Spinal cord (tissue), 10 donors: ENCODE measurements around the gene MCM5. TPM values are rescaled to one million over a fixed set of nuclear protein-coding genes. Genes with fewer than 3 reads are reported as not detected.

Experiments
- DNase-seq, 6 donors: peaks; one replicate each; pipeline versions ENCODE4 v3.0.0 to v3.0.0-alpha.2; 2013 to 2015; ENCODE audit warnings: low spot score in 6 of 6, low read depth in 4 of 6
- H3K27ac ChIP-seq: one replicate; pipeline ENCODE4 v1.5.1; 2013; ENCODE audit warnings: low read depth, low read length, control low read depth
- H3K27me3 ChIP-seq: one replicate; pipeline ENCODE4 v1.6.1; 2013; ENCODE audit warnings: low read length; ENCODE audit not compliant: control insufficient read depth, insufficient read depth
- H3K36me3 ChIP-seq: one replicate; pipeline ENCODE4 v1.6.1; 2013; ENCODE audit warnings: low read length; ENCODE audit not compliant: control insufficient read depth, insufficient read depth
- H3K4me1 ChIP-seq: one replicate; pipeline ENCODE4 v1.6.1; 2013; ENCODE audit warnings: low read length; ENCODE audit not compliant: control insufficient read depth, insufficient read depth
- H3K4me3 ChIP-seq: one replicate; pipeline ENCODE4 v1.5.1; 2013; ENCODE audit warnings: low read depth, low read length, control low read depth
- H3K9me3 ChIP-seq: one replicate; pipeline ENCODE4 v1.6.1; 2013; ENCODE audit warnings: low read length; ENCODE audit not compliant: control insufficient read depth, insufficient read depth
- WGBS: methylation state at CpG from one replicate; pipeline ENCODE4 v1.1.5; 2013; ENCODE audit warnings: missing lambda C conversion rate; ENCODE audit not compliant: insufficient coverage; 5-methylcytosine and 5-hydroxymethylcytosine counted together
- polyA plus RNA-seq, 2 donors: library from polyadenylated mRNA; unstranded; fragments of 120-200 nt; gene quantifications; one replicate each; pipeline ENCODE4 v1.2.1, GENCODE V29; 2013; ENCODE audit not compliant: insufficient read length in 2 of 2
- total RNA-seq, 2 donors: library from RNA; depleted of rRNA in 1 of 2; stranded (reverse); fragments of 120-200 nt in 1 of 2; fragments of >200 nt in 1 of 2; gene quantifications; one replicate each; pipeline versions ENCODE4 v1.2.3 to v1.2.4, GENCODE V29; 2013 to 2014
- donor health status: healthy.

Gene MCM5
- total and polyA plus RNA-seq, 4 donors = 25.4 to 37.2 (median 32.5) TPM

DNA sequence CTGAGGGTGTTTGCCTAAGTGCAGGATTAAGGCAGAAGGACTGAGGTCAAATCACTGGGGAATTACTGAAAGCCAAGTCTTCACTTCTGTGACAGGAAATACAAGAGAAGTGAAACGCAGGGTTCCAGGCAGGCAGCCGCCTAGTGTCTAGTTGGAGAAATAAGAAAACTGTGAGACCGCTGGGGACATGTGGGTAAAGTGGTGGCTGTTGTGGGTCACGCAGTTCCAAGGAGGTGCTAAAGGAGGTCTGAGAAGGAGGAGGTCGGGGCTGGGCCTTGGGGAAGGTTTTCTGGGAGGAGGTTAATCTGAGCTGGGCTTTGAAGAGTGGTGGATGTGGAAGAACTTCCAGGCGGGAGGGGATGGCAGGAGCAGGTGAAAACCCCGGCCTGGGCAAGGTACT is 11.2 kb downstream of the MCM5 start:
- Histone ChIP-seq H3K27ac (no peak overlapping the region), H3K36me3 (peaks cover 91% of the 10 kb centered on the region), H3K9me3 (no peaks in the 10 kb centered on the region), H3K27me3 (no peaks in the 10 kb centered on the region), H3K4me1 (no peaks in the 10 kb centered on the region), H3K4me3 (no peak overlapping the region)
- DNase-seq = no peak
- 96% methylated on average over 7 of the region's 7 CpGs for WGBS

DNA sequence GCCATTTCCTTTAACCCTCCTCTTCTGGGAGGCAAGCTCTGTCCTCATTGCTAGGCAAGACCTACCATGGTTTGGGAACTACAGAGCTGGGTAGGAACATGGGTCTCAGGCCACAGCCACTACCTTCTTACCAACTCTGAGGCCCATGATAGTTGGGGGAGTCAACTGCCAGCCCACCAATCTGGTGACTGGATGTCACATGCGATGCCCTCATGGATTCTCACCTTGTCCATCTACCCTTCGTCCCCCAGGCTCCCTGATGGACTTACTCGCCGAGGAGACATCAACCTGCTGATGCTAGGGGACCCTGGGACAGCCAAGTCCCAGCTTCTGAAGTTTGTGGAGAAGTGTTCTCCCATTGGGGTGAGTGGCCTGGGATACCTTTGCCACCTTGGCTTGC is 13.7 kb downstream of the MCM5 start:
- peaks cover 85% of the 10 kb centered on the region for H3K36me3 ChIP-seq
- no peak for DNase-seq
- no peaks in the 10 kb centered on the region for H3K4me1 ChIP-seq
- H3K9me3 ChIP-seq = no peaks in the 10 kb centered on the region
- no peaks in the 10 kb centered on the region for H3K27me3 ChIP-seq
- H3K27ac ChIP-seq = no peak overlapping the region
- no peak overlapping the region for H3K4me3 ChIP-seq
- 100% methylated on average over 2 of the region's 4 CpGs for WGBS

DNA sequence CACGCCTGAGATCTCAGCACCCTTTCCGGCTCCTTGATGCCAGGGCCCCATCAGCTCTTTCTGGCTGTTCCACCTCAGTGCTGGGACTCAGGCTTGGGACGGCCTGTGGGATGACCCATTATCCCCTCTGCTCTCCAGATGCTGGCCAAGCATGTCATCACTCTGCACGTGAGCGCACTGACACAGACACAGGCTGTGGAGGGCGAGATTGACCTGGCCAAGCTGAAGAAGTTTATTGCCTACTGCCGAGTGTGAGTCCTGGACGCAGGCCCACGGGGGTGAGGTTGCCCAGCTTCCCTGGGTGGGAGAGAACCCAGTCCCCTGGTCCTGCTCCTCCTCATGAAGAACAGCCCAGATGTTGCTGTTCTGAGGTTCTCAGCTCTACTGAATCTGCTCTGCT is 17.7 kb downstream of the MCM5 start:
- H3K9me3 ChIP-seq = no peaks in the 10 kb centered on the region
- no peaks in the 10 kb centered on the region for H3K4me1 ChIP-seq
- DNase-seq = no peak
- no peaks in the 10 kb centered on the region for H3K27me3 ChIP-seq
- H3K27ac ChIP-seq = no peak overlapping the region
- no peak overlapping the region for H3K4me3 ChIP-seq
- H3K36me3 ChIP-seq = peaks cover 80% of the 10 kb centered on the region
- 92% methylated on average over 9 of the region's 9 CpGs for WGBS

DNA sequence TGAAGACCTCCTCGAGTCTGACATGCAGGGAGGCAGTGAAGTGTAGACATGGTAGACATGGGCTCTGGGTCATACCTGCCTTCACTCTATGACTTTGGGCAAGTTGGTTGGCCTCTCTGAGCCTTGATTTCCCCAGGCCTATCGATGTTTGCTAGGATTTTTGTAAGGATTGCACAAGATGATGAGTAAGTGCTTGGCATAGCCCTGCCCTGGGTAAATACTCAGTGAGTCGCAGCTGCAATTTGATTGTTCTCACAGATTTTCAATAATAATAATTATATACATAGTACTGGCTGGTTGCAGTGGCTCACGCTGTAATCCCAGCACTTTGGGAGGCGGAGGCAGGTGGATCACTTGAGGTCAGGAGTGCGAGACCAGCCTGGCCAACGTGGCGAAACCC is 18.1 kb downstream of the MCM5 start:
- no peak for DNase-seq
- Histone ChIP-seq H3K36me3 (peaks cover 80% of the 10 kb centered on the region), H3K4me3 (no peak overlapping the region), H3K9me3 (no peaks in the 10 kb centered on the region), H3K27me3 (no peaks in the 10 kb centered on the region), H3K4me1 (no peaks in the 10 kb centered on the region), H3K27ac (no peak overlapping the region)
- WGBS = 93% methylated on average over 3 of the region's 8 CpGs

DNA sequence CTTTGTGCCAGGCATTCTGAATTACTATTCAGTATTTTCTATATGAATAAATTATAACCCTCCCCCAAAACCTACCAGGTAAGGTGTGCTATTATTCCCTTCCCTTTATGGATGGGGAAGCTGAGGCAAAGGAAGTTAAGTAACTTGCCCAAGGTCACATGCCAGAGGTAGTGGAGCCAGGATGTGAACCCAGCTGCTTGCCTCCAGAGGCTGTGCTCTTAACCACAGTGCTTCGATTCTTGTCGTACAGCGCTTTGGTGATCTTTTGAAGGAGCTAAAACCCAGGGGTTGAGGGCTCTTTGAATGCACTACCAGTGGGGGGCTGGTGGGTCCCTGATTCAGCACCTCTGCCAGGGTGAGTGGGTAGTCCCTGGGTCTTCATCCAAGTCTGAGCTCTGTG is 18.8 kb downstream of the MCM5 start:
- Histone ChIP-seq H3K36me3 (peaks cover 79% of the 10 kb centered on the region), H3K9me3 (no peaks in the 10 kb centered on the region)
- WGBS = 100% methylated on average over 3 of the region's 3 CpGs

DNA sequence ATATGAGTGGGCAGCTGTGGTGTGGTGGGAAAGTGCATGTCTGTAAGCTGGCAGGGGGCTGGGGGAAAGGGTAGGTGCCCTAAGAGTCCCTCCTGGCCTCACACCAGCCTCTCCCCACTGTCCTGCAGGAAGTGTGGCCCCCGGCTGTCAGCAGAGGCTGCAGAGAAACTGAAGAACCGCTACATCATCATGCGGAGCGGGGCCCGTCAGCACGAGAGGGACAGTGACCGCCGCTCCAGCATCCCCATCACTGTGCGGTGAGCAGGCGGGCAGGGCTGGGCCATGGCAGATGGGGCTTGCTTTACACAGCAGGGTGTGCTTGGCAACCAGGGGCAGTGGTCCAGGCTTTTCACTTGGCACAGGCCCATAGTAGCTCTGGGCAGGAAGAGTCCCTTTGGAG is 19.8 kb downstream of the MCM5 start:
- WGBS = 86% methylated on average over 10 of the region's 10 CpGs
- no peaks in the 10 kb centered on the region for H3K9me3 ChIP-seq
- H3K36me3 ChIP-seq = peaks cover 78% of the 10 kb centered on the region
- H3K27me3 ChIP-seq = no peaks in the 10 kb centered on the region
- H3K27ac ChIP-seq = no peak overlapping the region
- no peak for DNase-seq
- no peak overlapping the region for H3K4me3 ChIP-seq
- H3K4me1 ChIP-seq = no peaks in the 10 kb centered on the region

More for the DNA sequence above, 18.8 kb downstream of the MCM5 start:
- no peak overlapping the region for H3K4me3 ChIP-seq
- no peak overlapping the region for H3K27ac ChIP-seq
- no peaks in the 10 kb centered on the region for H3K4me1 ChIP-seq
- no peak for DNase-seq
- H3K27me3 ChIP-seq = no peaks in the 10 kb centered on the region

DNA sequence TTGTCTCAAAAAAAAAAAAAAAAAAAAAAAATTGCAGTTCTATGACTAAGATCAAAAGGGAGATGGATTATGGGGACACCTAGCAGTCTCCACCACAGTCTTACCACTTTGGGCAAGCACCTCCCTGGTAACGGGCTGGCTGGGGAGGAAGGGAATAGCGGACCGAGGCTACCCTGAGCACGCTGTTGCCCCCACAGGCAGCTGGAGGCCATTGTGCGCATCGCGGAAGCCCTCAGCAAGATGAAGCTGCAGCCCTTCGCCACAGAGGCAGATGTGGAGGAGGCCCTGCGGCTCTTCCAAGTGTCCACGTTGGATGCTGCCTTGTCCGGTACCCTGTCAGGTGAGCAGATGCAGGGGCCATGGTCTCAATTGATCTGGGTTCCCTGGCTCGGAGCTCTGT is 21.2 kb downstream of the MCM5 start:
- no peak overlapping the region for H3K4me3 ChIP-seq
- H3K9me3 ChIP-seq = no peaks in the 10 kb centered on the region
- WGBS = 88% methylated on average over 12 of the region's 12 CpGs
- H3K27ac ChIP-seq = no peak overlapping the region
- H3K27me3 ChIP-seq = no peaks in the 10 kb centered on the region
- DNase-seq = no peak
- H3K36me3 ChIP-seq = peaks cover 73% of the 10 kb centered on the region
- H3K4me1 ChIP-seq = peaks cover 2% of the 10 kb centered on the region

DNA sequence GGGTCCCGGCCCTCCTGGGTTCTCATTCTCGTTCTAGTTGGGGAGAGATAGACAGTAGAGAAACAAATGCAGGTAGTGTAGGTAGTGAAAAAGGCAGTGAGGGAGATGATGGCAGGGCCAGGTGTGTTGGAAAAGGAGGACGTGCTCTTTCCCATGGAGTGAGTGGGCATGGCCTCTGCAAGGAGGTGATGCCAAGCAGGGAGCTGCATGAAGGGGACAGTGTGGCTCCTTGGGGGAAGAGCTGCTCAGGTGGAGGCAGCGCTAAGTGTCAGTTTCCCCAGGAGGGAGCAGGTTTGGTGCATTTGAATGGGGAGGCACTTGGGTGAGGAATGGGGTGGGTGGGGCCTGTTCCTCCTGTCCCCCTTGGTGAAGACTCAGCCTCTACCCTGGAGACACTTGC is 22.2 kb downstream of the MCM5 start:
- Histone ChIP-seq H3K9me3 (no peaks in the 10 kb centered on the region), H3K4me3 (no peak overlapping the region), H3K27ac (no peak overlapping the region), H3K36me3 (peaks cover 68% of the 10 kb centered on the region), H3K27me3 (no peaks in the 10 kb centered on the region), H3K4me1 (peaks cover 3% of the 10 kb centered on the region)
- WGBS = 98% methylated on average over 4 of the region's 4 CpGs
- no peak for DNase-seq

DNA sequence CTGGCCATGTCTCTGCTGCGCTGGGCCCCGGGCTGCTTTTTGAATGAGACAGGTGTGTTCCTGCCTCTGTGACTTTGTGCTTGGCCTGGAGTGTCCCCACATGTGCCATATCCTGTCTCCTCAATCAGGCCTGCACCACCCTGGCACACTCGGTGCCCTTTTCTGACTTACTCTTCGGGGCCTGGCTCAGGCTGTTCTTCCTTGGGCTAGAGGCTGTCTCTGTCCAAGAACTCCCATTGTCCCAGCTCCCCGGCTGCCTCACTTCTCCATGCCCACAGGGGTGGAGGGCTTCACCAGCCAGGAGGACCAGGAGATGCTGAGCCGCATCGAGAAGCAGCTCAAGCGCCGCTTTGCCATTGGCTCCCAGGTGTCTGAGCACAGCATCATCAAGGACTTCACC is 23.0 kb downstream of the MCM5 start:
- Histone ChIP-seq H3K27me3 (no peaks in the 10 kb centered on the region), H3K9me3 (no peaks in the 10 kb centered on the region), H3K36me3 (peaks cover 62% of the 10 kb centered on the region), H3K4me3 (no peak overlapping the region), H3K27ac (no peak overlapping the region), H3K4me1 (peaks cover 3% of the 10 kb centered on the region)
- WGBS = 96% methylated on average over 9 of the region's 9 CpGs
- no peak for DNase-seq

DNA sequence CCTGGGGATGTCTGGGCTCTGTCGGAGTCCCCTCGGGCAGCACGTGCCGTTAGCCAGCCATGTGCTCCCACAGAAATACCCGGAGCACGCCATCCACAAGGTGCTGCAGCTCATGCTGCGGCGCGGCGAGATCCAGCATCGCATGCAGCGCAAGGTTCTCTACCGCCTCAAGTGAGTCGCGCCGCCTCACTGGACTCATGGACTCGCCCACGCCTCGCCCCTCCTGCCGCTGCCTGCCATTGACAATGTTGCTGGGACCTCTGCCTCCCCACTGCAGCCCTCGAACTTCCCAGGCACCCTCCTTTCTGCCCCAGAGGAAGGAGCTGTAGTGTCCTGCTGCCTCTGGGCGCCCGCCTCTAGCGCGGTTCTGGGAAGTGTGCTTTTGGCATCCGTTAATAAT is 24.1 kb downstream of the MCM5 start:
- Histone ChIP-seq H3K9me3 (no peaks in the 10 kb centered on the region), H3K4me3 (no peak overlapping the region), H3K36me3 (peaks cover 55% of the 10 kb centered on the region), H3K4me1 (peaks cover 3% of the 10 kb centered on the region), H3K27ac (no peak overlapping the region), H3K27me3 (no peaks in the 10 kb centered on the region)
- DNase-seq = no peak
- 97% methylated on average over 26 of the region's 26 CpGs for WGBS
